K562 (cell line): ENCODE data around the gene SLC22A15. TPM values are rescaled to one million over a fixed set of nuclear protein-coding genes. Genes with fewer than 3 reads are reported as not detected.

Source experiments
- ATAC-seq: fragments of 200-7000 bp; cut with Tn5 transposase; 3 replicates; pipeline ENCODE4 v1.9.1; 2020; ENCODE audit warnings: moderate library complexity
- BruUV-seq: library from RNA; stranded (reverse); fragments of 400-500 nt; replicated peaks from 2 replicates; lab custom pipeline; 2021; lab: Mats Ljungman, UMichigan
- CTCF ChIA-PET: fragments of 300-600 bp; formaldehyde crosslinking; extraction: SDS; loops from one replicate; lab custom pipeline; 2021; ENCODE audit warnings: low intra/inter-chr PET ratio; lab: Yijun Ruan, JAX
- POLR2A ChIA-PET: fragments of 300-600, 350-650 bp; sonication (Branson Sonifier 250); formaldehyde crosslinking; extraction: SDS; loops from one replicate; lab custom pipeline; 2021; ENCODE audit warnings: antibody characterized with exemption, inconsistent platforms; lab: Yijun Ruan, JAX
- DNase-seq, 4 experiments: peaks; one replicate each; pipeline versions ENCODE4 v3.0.0 to v3.0.0-alpha.2; 2011 to 2018; ENCODE audit warnings: low spot score in 3 of 4, mixed read lengths in 3 of 4; ENCODE audit errors: extremely low read depth in 1 of 4
- FAIRE-seq: peaks from 2 replicates; lab custom pipeline; 2011; peaks lifted over from hg19 to GRCh38; lab: Jason Lieb, UNC
- H2AFZ ChIP-seq: 2 replicates; pipeline ENCODE4 v1.6.0; 2011; ENCODE audit warnings: low read depth, low read length, control low read depth, inconsistent platforms
- H3K27ac ChIP-seq: fragments of 200-600 bp; 3 replicates; pipeline ENCODE4 v1.8.0; 2011; ENCODE audit warnings: low read depth, mild to moderate bottlenecking, control low read depth, inconsistent platforms, low read length, moderate library complexity, mixed read lengths; ENCODE audit errors: extremely low read depth
- H3K27me3 ChIP-seq, 2 experiments: fragments of 300-600 bp in 1 of 2; 2 replicates in 1 of 2; 3 replicates in 1 of 2; pipeline versions ENCODE4 v1.6.0 to v1.8.0; 2011; ENCODE audit warnings: inconsistent platforms in 2 of 2, low read length in 2 of 2, mild to moderate bottlenecking in 1 of 2, mixed read lengths in 1 of 2, moderate library complexity in 1 of 2; ENCODE audit not compliant: control insufficient read depth in 2 of 2, insufficient read depth in 2 of 2
- H3K36me3 ChIP-seq: fragments of 300-600 bp; 3 replicates; pipeline ENCODE4 v1.8.0; 2011; ENCODE audit warnings: mild to moderate bottlenecking, low read length, inconsistent platforms; ENCODE audit not compliant: control insufficient read depth, insufficient read depth
- H3K4me1 ChIP-seq, 2 experiments: fragments of 200-600 bp in 1 of 2; replicated peaks in 1 of 2; 2 replicates in 1 of 2; 3 replicates in 1 of 2; pipeline versions ENCODE4 v1.5.1 to v1.8.0; 2011; ENCODE audit warnings: inconsistent platforms in 2 of 2, low read length in 2 of 2, mild to moderate bottlenecking in 1 of 2, mixed read lengths in 1 of 2, moderate library complexity in 1 of 2; ENCODE audit not compliant: control insufficient read depth in 2 of 2, insufficient read depth in 2 of 2
- H3K4me2 ChIP-seq: 2 replicates; pipeline ENCODE4 v1.6.1; 2011; ENCODE audit warnings: low read length, control low read depth, inconsistent platforms, mixed read lengths; ENCODE audit not compliant: insufficient read depth
- H3K4me3 ChIP-seq: fragments of 200-600 bp; sonication (generic), shearing (Covaris generic); 2 replicates; pipeline ENCODE4 v1.5.1; 2016; ENCODE audit warnings: control low read depth, inconsistent platforms
- H3K79me2 ChIP-seq: fragments of 200-600 bp; 3 replicates; pipeline ENCODE4 v1.8.0; 2011; ENCODE audit warnings: low read length, inconsistent platforms; ENCODE audit not compliant: control insufficient read depth, insufficient read depth
- H3K9ac ChIP-seq, 2 experiments: 2 replicates each; pipeline versions ENCODE4 v1.6.0 to v1.6.1; 2011; ENCODE audit warnings: low read depth in 2 of 2, low read length in 2 of 2, control low read depth in 1 of 2, inconsistent platforms in 1 of 2, mild to moderate bottlenecking in 1 of 2, mixed read lengths in 1 of 2; ENCODE audit not compliant: insufficient read depth in 1 of 2
- H3K9me1 ChIP-seq: one replicate; pipeline ENCODE4 v1.6.0; 2011; ENCODE audit warnings: inconsistent platforms, mild to moderate bottlenecking, low read length, moderate library complexity; ENCODE audit not compliant: control insufficient read depth, insufficient read depth
- H3K9me3 ChIP-seq: replicated peaks from 2 replicates; pipeline ENCODE4 v1.5.1; 2011; ENCODE audit warnings: low read depth, low read length, inconsistent platforms; ENCODE audit not compliant: control insufficient read depth, insufficient read depth
- H4K20me1 ChIP-seq: replicated peaks from 2 replicates; pipeline ENCODE4 v1.6.1; 2011; ENCODE audit warnings: low read length, inconsistent platforms, mixed read lengths; ENCODE audit not compliant: control insufficient read depth, insufficient read depth
- BDP1 ChIP-seq: IDR thresholded peaks from 3 replicates; pipeline ENCODE4 v1.6.1; 2011; ENCODE audit not compliant: insufficient read length, insufficient read depth
- COPS2 ChIP-seq: fragments of 450-650 bp; conservative IDR thresholded peaks from 2 replicates; pipeline ENCODE4 v1.6.1; 2016; ENCODE audit warnings: mild to moderate bottlenecking, moderate library complexity
- ESRRB ChIP-seq: fragments of 250-450 bp; sonication (Bioruptor Pico); IDR thresholded peaks from 2 replicates; pipeline ENCODE4 v1.5.0; 2020; ENCODE audit warnings: mild to moderate bottlenecking, moderate library complexity, borderline replicate concordance
- FOXP4 ChIP-seq: sonication (generic); formaldehyde crosslinking; IDR thresholded peaks from 2 replicates; pipeline ENCODE4 v1.8.0; 2022; ENCODE audit warnings: mild to moderate bottlenecking, missing genetic modification reagents, borderline replicate concordance
- GMEB1 ChIP-seq: fragments of 250-450 bp; sonication (Bioruptor Pico); IDR thresholded peaks from 2 replicates; pipeline ENCODE4 v1.4.0; 2020; ENCODE audit warnings: mild to moderate bottlenecking
- MYBL2 ChIP-seq, 2 experiments: fragments of 450-650 bp in 1 of 2; sonication (generic) in 1 of 2; formaldehyde crosslinking in 1 of 2; IDR thresholded peaks; 2 replicates each; pipeline versions ENCODE4 v1.6.1 to v1.8.1; 2017 to 2022; ENCODE audit warnings: borderline replicate concordance in 1 of 2, inconsistent platforms in 1 of 2, low read depth in 1 of 2, mild to moderate bottlenecking in 1 of 2, missing genetic modification reagents in 1 of 2, moderate library complexity in 1 of 2
- RBM34 ChIP-seq: fragments of 200-400 bp; formaldehyde crosslinking; IDR thresholded peaks from 2 replicates; pipeline ENCODE4 v1.6.1; 2018; ENCODE audit warnings: low read length, borderline replicate concordance; ENCODE audit not compliant: insufficient read depth
- SNRNP70 ChIP-seq: fragments of 200-400 bp; formaldehyde crosslinking; optimal IDR thresholded peaks from 2 replicates; pipeline ENCODE3; 2017; ENCODE audit warnings: low read depth, low read length
- ZC3H8 ChIP-seq: fragments of 450-650 bp; IDR thresholded peaks from 2 replicates; pipeline ENCODE4 v1.6.1; 2017
- ZNF445 ChIP-seq: fragments of 250-450 bp; sonication (Bioruptor Pico); IDR thresholded peaks from 2 replicates; pipeline ENCODE4 v1.4.0; 2020; ENCODE audit warnings: low read depth, mild to moderate bottlenecking, moderate library complexity
- ZNF75A ChIP-seq: fragments of 450-650 bp; formaldehyde crosslinking; IDR thresholded peaks from 2 replicates; pipeline ENCODE4 v1.4.0; 2020; ENCODE audit warnings: mild to moderate bottlenecking
- WGBS: fragments of 100-300 bp; shearing (Covaris generic); methylation state at CpG from one replicate; pipeline ENCODE4 v1.1.6; 2016; ENCODE audit warnings: low coverage, mixed read lengths; ENCODE audit not compliant: insufficient coverage; ENCODE audit errors: missing lambda C conversion rate; 5-methylcytosine and 5-hydroxymethylcytosine counted together
- in situ Hi-C: fragments of 300-500 bp; cut with MboI; formaldehyde crosslinking; loops from 4 replicates; pipeline ENCODE4 v1.15.0; 2018; ENCODE audit warnings: inconsistent platforms, mixed read lengths
- intact Hi-C: fragments of 100-400 bp; cut with micrococcal nuclease; formaldehyde crosslinking; loops from 2 replicates; pipeline ENCODE4 v1.14.2; 2022
- polyA plus RNA-seq, 8 experiments: library from polyadenylated mRNA; depleted of rRNA in 4 of 8; stranded (reverse) in 5 of 8; unstranded in 3 of 8; fragments of >200 nt; fragmentation: Nextera tagmentation in 2 of 8; fragmentation: Illumina TruSeq in 1 of 8; extraction: Ambion mirVana in 2 of 8; extraction: Trizol in 1 of 8; gene quantifications; 2 replicates each; pipeline versions ENCODE4 v1.2.1 to v1.2.3, GENCODE V29; 2011 to 2014; ENCODE audit warnings: inconsistent platforms in 1 of 8, missing spikeins in 1 of 8
- total RNA-seq, 7 experiments: library from RNA; depleted of rRNA in 6 of 7; stranded (reverse); fragments of >200 nt in 6 of 7; fragmentation: Illumina TruSeq in 2 of 7; extraction: Trizol in 2 of 7; gene quantifications; 2 replicates each; pipeline versions ENCODE4 v1.2.1 to v1.2.3, GENCODE V29; 2011 to 2021; ENCODE audit warnings: low replicate concordance in 1 of 7

Gene SLC22A15
- total and polyA plus RNA-seq, 9 of the 15 experiments (the other 6 are each of a cell fraction or from before 2014, with no cell fraction given): 0.24 to 2.7 (median 1.2) TPM

- TF ChIP-seq FOXP4 (CRISPR knock-in tag) (no peak), ESRRB (CRISPR knock-in tag) (no peak), BDP1 (no peak), COPS2 (no peak), MYBL2 (IDR thresholded peaks at IDR 0.05; ENCODE audit: low read depth) (no peak), MYBL2 (CRISPR knock-in tag; IDR thresholded peaks at IDR 0.05; ENCODE audit: borderline replicate concordance) (no peak)
These were observed 48.3 kb downstream of the SLC22A15 start (continued) for GRCh38 chr1:116024626-116025025.

GRCh38 chr1:116026631-116027030 is 50.3 kb downstream of the SLC22A15 start:
- DNase-seq (no peak), FAIRE-seq (no peak), ATAC-seq (no peak)
- Histone ChIP-seq H3K79me2 (no peaks in the 10 kb centered on the region), H4K20me1 (no peaks in the 10 kb centered on the region), H3K27me3 (no peaks in the 10 kb centered on the region), H3K4me1 (no peaks in the 10 kb centered on the region), H2AFZ (no peak overlapping the region), H3K4me3 (no peak overlapping the region), H3K36me3 (no peaks in the 10 kb centered on the region), H3K9ac (no peak overlapping the region), H3K4me2 (no peak overlapping the region), H3K27ac (no peak overlapping the region), H3K9me1 (no peaks in the 10 kb centered on the region), H3K9me3 (no peaks in the 10 kb centered on the region)
- CTCF ChIA-PET: interaction anchor here (0.7 kb wide), 1 partner anchor 698 kb away, joined by 3 read pairs; no protein-coding TSS in a partner anchor
- TF ChIP-seq ZNF75A (CRISPR knock-in tag): no peak
- TF ChIP-seq GMEB1 (CRISPR knock-in tag): no peak
- no peak for TF ChIP-seq ZNF445 (CRISPR knock-in tag)
- TF ChIP-seq RBM34: no peak
- TF ChIP-seq ZC3H8: no peak
- no peak for TF ChIP-seq SNRNP70
- no TSS peak for BruUV-seq
- in situ Hi-C loops: no loop called here
- POLR2A ChIA-PET: interaction anchor here (0.6 kb wide), 1 partner anchor 71 kb away, joined by 3 read pairs; no protein-coding TSS in a partner anchor
- 6% methylated on average over 4 of the region's 4 CpGs for WGBS
- intact Hi-C loops: no loop called here
